M059J (cell line): ENCODE results near the gene GTF3C5. TPM values are rescaled to one million over a fixed set of nuclear protein-coding genes. Genes with fewer than 3 reads are reported as not detected.
"Not testable (repeated sequence)": the region's sequence is repeated elsewhere in the genome, so short reads cannot be mapped to it uniquely, and the experiment has no call there.

Source experiments
- DNase-seq: peaks from one replicate; pipeline ENCODE4 v3.0.0-alpha.2; 2012; ENCODE audit warnings: low read depth
- total RNA-seq: library from RNA; depleted of rRNA; stranded (reverse); fragments of >200 nt; shearing (Covaris generic); gene quantifications from 2 replicates; pipeline ENCODE4 v1.2.3, GENCODE V29; 2014

Gene GTF3C5
- total RNA-seq, 1 experiment from 2014 or later: 81.1 TPM

DNA sequence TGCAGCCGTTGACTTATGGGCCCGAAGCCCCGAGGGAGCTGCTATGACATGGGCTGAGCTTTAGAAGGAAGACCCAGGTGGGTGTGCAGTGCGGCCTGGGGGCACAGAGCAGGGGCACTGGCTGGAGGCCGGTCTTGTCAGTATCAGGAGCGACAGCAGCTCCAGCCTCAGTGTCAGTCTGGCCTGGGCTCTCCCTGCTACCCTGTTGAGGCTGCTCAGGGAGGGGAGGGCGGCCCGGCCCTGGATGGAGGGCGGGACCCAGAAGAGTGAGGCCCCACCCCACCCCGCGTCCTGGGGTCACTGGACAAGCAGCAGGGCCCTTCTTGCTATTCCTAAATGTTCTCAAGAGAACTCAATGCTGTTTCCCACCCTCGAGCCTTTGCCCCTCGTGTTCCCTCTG, 34.3 kb upstream of the GTF3C5 start:
- DNase-seq: no peak

DNA sequence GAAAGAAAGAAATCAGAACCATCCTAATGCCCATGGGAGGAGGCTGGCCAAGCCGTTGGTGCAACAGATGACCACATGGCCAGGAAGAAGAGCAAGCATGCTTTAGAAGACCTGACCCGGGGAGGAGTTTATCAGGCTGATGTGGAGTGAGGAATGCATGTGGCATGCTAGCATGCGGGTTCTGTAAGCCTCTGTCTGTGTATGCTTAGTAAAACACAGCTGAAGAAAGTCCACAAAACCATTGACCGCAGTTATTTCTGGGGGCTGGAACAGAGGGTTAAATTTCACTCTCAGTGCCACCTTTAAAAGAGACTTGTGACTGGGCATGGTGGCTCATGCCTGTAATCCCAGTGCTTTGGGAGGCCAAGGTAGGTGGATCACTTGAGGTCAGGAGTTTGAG, 33.2 kb upstream of the GTF3C5 start:
- peak; percentile 51 for DNase-seq

DNA sequence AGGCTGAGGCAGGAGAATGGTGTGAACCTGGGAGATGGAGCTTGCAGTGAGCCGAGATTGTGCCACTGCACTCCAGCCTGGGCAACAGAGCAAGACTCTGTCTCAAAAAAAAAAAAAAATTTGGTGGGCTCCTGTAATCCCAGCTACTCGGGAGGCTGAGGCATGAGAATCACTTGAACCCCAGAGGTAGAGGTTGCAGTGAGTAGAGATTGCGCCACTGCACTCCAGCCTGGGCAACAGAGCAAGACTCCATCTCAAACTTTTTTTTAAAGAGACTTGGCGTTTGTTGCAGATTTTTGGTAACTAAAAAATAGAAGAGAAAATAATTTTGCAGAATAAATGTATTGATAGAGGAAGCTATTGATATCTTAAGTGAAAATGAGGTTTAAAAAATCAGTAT, 32.6 kb upstream of the GTF3C5 start:
- not testable (repeated sequence) for DNase-seq

DNA sequence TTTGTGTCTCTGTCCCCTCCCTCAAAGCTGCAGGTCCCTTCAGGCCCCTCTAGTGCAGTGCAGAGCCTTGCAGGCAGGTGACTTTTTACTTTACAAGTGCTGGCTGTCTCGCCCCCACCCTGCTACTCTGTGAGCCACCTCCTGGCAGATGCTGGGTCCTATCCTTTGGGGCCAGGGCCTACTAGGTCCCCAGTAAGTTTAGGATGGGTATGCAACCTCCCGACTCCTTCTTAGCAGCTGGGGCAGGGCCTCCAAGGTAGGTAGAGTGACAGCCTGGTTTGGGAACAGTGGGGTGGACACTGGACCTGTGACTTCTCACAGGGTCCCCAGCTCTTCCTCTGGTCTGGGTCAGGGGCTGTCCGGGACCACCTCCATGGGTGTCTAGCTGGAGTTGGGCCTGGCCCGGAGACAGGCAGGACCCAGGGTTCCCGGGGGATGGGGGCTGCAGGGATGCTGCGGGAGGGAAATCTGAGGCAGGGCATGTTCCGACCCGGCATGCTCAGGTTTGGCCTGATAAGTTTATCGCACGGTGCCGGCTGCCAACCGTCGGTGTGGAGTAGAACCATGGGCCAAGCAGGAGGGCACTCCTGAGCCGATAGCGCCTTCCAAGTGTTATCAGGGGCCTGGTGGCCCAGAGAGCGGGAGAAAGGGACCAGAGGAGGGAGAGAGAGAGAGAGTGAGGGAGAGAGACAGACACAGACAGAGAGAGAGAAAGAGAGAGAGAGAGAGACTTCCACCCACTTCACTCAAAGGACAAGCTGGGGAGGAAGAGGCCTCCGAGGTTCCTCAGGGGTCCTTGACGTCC, 31.8 kb upstream of the GTF3C5 start:
- DNase-seq: no peak

DNA sequence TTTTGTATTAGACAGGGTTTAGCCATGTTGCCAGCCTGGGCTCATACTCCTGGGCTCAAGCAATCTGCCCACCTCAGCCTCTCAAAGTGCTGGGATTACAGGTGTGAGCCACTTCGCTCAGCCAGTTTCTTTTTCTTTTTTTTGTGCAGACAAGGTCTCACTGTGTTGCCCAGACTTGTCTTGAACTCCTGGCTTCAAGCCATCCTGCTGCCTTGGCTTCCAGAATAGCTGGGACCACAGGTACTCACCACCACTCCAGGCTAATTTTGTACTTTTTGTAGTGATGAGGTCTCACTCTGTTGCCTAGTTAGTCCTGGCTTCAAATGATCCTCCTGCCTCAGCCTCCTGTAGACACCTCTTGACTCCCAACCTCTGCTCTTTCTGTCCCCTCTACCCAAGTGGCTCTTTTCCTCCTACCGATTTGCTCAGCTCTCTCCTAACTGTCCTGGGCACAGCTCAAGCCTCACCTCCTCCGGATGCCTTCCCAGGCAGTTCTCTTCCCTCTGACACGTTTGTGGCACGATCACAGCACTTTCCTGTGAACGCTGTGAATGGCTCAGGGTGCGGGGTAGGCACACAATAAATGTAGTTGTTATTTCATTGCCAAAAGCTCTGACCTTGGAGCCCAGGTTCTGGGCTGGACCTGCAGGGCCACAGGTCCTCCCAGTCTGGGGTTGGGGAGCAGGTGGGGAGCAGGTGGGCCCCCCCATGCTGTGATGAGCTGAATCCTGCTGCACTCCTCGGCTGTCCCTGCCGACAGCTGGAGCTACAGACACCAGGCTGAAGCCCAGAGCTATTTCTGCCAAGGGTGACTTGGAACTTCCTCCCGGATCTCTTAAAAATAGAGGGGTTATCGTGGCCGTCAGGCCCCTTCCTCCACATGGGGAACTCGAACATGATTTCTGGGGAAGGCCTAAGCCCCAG, 28.4 kb upstream of the GTF3C5 start:
- DNase-seq: no peak

DNA sequence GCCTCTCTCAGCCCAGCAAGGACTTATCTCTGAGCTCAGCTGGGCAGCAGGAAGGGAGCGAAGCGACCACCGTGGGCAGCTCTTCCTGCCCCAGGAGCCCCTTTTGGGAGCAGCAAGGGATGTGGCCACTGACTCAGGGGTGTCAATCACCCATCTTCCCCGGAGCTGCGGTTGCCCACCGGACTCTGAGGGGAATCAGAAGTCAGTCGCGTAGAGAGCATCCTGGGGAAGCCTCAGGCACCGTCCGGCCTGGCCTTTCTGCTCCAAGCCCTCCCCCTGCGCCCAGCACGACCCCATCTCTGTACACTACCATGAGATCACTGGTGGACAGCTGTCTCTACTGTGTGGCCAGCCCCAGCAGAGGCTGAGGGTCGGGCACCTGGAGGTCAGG, 27.7 kb upstream of the GTF3C5 start:
- DNase-seq: no peak

DNA sequence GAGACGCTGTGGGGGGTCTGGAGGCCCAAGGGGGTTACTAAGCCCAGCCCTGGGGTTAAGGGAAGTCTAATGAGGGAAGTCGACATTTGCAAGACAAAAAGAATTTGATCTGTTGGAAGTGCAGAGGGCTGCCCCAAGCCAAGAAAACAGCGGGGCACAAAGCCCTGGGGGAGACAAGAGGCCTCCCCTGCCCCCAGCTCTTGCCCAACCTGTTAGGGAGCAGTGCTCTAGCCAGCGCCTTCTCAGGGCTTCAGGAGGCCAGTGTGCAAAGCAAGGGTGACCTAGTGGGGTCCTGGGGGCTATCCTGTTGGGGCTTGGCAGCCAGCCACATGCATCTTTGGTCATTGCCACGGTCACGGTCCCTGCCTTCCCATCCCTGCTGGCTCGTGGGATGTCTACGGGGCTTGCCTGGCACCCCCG, 27.1 kb upstream of the GTF3C5 start:
- no peak for DNase-seq

DNA sequence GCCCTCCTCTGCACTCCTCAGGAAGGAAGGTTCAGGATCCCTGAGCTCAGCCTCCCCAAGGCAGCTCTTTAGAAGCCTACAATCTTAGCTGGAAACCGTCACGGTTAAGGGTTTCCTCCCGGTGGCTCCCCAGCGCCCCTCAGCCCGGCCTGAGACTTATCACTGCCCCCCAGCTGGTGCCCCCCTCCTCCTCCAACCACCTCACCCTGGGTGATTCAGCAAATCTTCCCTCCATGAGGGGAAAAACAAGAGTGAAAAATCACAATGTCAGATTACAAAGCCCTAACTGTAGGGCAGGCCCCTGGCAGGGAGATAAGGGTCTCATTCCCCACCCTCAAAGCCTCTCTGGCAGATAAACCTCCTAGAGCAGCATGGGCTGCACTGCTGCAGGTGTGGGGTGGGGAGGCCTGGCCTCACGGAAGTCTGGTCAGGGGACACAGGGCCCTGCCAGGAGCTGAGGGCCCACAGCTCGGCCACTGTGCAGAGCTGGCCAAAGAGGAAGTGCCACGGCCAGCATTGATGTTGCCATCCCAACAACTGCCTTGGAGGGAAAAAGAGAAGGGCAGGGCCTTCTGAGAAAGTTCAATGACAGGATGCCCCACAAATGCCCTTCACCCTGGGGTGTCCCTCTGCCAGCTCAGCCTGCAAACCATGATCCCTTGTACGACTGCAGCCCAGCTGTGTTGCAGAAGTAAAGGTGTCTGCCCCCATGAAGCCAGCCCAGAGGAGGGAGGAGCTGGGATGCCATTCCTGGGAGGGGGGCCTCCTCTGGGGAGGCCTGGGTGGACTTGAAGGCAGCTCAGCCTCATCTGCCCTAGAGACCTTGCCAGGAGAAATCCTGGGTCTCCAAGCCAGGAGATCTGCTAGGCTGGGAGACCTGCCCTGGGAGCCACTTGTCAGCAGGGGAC, 26.5 kb upstream of the GTF3C5 start:
- no peak for DNase-seq

DNA sequence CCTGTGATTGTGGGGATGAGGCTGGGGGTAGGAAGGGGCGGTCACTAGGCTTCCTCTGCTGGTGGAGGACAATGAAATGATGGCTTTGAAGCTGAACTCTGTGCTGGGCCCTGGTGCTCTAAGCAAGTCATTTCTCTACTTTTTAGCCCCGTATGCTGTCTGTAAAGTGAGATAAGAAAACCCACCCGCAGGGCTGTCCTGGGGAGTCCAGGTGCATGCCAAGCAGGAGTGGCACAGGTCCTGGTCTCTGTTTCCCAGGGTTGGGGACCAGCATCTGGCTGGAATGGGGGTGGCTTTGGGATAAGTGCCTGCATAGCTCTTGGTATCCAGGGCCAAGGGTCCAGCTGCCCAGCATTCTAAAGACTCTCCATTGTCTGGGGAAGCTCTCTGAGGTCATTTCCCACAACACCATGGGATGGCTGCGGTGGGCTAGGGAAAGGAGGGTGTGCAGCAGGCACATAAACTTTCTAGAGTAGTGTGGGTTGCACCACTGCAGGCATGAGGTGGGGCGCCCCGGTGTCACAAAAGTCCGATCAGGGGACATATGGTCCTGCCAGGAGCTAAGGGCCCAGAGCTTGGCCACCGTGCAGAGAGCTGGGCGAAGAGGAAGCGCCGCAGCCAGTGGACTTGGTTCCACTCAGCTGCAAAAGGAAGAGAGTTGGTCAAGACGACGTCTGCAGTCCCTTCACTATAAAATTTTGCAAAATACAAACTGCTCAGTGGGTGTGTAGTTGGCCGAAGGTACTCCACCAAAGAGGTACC, 25.6 kb upstream of the GTF3C5 start:
- no peak for DNase-seq

DNA sequence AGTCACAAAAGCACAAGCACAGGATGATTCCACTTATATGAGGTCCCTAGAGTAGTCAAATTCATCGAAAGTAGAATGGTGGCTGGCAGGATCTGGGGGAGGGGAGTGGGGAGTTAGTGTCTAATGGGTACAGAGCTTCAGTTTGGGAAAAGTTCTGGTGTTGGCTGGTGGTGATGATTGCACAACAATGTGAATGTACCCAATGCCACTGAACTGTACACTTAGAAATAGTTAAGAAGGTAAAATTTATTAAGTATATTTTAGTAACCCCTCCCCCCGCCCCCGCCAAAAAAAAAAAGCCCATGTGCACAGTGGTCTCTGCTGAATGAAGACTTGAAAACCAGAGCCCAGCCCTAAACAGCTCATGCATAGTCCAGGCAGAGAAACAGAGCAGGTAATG, 24.8 kb upstream of the GTF3C5 start:
- no peak for DNase-seq

DNA sequence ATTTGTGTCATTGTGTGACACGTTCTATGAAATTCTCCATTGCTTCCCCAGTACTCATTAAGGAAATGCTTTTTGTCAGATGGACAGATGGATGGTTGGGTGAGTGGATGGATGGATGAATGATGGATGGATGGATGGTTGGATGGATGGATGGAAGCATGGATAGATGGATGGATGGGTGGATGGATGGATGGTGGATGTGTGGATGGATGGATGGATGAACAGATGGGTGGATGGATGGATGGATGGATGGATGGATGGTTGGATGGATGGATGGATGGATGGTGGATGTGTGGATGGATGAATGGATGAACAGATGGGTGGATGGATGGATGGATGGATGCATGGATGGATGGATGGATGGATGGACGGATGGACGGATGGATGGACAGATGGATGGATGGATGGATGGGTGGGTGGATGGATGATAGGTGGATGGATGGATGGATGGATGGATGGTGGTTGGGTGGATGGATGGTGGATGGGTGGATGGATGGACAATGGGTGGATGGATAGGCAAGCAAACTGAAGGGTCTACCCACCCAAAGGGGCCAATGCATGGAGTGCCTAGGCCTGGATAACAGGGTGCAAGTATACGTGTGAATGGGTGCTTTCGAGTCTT, 24.0 kb upstream of the GTF3C5 start:
- DNase-seq: no peak

DNA sequence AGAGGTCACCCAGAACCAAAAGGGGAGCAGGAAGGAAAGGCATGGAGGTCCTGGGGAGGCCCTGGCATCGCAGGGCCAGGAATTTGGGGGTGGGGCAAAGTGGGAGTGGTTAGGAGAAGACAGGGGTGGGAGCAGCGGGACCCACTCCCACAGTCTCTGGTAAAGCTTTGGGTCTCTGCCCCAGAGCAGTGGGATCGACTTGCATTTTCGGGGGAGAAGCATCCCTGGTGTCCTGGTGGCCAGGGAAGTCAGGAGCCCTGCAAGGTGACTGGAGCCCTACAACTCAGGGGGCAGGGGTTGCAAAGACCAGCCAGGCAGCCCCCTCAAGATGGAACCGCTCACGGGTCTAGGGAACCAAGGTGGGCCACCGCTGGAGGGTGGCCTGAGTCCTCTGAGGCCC, 22.4 kb upstream of the GTF3C5 start:
- no peak for DNase-seq

DNA sequence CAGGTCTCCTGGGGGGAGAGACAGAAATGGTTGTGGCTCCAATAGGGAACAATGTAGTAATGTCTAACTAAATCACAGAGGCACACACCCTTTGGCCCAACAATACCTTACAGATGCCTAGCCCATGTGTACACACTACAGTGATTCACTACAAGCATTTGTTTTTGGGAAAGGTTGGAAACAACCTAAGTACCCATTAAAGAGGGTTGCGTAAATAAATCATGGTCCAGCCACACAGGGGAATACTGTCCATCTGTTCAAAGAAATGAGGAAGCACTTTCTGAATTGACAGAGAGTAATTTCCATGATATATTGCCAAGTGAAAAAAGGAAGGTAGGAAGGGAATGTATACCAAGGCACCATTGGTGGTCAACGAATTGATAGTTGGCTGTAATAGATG, 22.0 kb upstream of the GTF3C5 start:
- no peak for DNase-seq

DNA sequence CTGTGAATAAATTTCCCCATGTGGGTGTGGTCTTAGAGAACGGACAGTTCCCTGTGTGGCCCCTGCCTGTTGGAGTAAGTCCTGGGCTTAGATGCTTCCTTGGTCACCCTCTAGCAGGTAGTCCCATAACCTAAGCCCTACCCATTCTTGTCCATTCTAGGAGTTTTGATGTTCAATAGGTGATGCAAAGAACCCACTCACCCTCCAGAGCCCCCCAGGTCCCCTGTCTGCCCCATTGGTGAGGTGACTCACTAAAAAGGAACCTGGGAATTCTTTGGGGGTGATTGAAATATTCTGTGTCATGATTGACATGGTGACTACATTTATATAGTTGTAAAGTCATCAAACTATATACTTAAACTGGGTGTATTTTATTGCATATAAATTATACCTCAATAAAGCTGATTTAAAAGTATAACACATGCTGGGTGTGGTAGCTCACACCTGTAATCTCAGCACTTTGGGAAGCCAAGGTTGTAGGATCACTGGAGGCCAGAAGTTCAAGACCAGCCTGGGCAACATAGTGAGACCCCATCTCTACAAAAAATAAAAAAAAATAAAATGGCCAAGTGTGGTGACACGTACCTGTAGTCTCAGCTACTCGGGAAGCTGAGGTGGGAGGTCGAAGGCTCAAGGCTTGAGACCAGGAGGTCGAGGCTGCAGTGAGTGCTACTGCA, 20.8 kb upstream of the GTF3C5 start:
- DNase-seq: no peak

DNA sequence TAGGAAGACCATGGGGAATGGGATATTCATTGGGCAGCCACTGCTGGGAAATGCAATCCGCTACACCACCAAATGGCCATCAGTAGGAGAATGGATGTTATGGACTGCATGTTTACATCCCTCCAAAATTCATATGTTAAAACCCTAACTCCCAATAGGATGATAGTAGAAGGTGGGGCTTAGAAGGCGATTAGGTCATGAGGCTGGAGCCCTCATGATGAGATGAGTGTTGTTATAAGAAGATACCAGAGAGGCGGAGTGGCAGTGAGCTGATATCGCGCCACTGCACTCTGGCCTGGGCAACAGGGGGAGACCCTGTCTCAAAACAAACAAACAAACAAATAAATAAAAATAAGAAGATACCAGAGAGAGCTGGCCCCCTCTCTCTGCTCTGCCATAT, 16.1 kb upstream of the GTF3C5 start:
- no peak for DNase-seq

DNA sequence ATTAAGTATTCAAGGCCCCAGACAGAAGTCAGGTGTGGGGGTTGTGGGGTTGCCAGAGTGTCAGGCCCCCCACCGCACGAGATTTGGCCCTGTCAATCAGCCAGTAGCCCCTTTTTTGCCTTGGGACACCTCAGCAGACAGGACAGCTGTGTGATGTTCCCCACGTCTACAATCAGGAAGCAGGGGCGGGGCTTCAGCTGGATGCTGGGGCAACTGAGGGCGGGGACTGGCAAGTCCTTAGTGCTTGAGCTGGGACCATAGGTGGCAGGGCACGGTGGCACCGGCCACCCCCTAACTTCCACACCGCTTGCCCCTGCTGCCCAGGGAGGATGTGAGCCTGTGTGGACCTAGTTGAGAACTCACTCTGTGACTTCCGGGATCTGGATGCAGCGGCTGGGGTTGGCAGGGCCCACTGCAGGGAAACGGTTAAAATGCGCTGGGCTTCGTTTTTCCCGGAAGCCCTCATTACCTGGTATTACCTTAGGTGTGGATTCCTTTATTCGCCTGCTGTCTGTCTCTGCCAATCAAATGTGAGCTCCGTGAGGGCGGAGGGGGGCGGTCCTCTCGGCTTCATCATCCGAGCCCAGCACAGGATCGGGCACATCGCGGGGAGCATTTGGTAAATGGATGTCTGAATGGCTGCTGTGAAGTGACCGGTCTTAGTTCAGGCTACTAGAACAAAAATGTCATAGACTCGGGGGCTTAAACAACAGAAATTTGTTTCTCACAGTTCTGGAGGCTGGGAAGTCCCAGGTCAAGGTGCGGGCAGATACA, 7.5 kb upstream of the GTF3C5 start:
- DNase-seq: peak; percentile 43

DNA sequence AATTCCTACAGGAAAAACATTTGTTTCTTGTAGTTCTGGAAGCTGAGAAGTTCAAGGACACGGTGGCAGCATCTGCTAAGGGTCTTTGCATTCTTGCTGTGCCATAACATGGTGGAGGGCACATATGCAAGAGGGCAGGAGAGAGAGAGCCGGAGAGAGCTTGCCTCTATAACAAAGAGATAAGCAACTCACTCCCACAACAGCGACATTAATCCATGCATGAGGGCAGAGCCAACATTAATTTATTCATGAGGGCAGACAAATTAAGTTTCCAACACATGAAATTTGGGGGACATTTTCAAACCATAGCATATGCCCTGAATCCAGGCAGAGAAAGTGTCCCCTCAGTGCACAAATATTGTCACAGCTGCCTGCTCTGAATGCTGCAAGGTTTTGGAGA, 4.4 kb upstream of the GTF3C5 start:
- DNase-seq: no peak

DNA sequence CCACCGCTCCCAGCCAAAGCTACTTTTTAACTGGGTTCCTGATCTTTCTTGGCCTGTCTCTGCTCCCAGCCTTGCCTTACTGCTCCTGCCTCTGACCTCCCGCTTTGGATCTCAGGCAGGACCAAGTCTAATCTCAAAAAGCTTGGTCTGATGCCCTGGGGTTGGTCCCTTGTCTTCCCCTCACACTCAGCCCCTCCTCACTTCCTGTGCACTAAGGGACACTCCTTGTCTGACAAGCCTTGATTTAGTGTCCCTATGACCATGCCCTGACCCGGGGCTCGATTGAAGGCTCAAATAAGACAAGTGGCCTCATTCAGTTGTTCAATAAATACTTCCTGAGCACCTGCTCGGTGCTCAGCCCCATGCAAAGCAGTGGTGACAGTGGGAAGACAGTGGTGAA, 3.7 kb upstream of the GTF3C5 start:
- DNase-seq: no peak

DNA sequence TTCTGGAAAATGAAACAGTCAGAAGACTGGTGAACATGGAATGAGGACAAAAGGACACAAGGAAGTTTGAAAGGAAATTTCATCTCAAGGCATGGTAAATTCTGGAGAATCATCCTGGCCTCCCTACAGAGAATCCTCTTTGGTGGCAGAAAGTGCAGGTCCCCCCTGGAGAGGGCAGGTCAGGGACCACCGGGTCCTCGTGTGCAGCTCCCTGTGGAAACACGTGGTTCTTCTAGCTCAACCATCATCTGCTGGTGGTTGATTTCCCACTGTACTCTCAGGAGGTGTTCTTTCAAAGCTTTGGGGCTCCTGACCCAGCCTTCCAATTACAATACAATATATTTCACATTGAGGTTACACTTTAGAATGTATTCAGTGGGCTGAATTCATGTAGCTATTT, 2.6 kb upstream of the GTF3C5 start:
- DNase-seq: no peak

DNA sequence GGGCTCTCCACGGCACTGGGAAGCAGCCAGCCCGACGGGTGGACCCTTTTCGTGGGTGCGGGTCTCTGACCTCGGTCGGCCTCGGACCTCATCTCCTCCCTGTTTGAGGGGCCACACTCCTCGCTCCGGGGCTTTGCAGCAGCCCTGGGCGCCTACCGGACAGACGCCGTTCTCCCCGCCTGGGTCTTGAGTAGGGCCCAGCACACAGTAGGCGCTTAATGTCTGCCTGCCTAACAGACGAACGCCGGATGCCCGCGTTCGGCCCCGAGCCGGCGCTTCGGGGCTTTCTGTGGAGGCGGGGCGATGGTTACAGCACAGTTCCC, 842 bp upstream of the GTF3C5 start:
- DNase-seq: no peak
